ENCODE measurements around the gene BOLA2. TPM values are rescaled to one million over a fixed set of nuclear protein-coding genes. Genes with fewer than 3 reads are reported as not detected.

The BOLA2 gene
- 22.9 and 31.6 TPM in 2 replicates for total RNA-seq

GRCh38 chr16:29454269-29454668 lies at the start of gene BOLA2, which contains the start of gene SLX1B:
TSS of gene BOLA2 (minus strand) at chr16:29454351. CDS start at chr16:29454253, 98 bp downstream.
TSS of gene SLX1B (plus strand) at chr16:29454533.

GRCh38 chr16:29459706-29460646 lies 5.8 kb upstream of the BOLA2 start, which contains the start of gene SULT1A4:
TSS of gene SULT1A4 (plus strand) at chr16:29459913. CDS start at chr16:29461386, 1,473 bp downstream.

Small RNAs within 50 kb of the gene (small RNA-seq; reads per million reads assigned to genes)
- gene AC133555.2 = not detected

Other genes starting within 250 kb of the BOLA2 start
- under 0.01 and 3.7 TPM in 2 replicates for gene NPIPB11, start 47.6 kb downstream of the BOLA2 start, total RNA-seq
- gene SLX1B, start 182 bp upstream of the BOLA2 start, total RNA-seq = 20.1 and 20.9 TPM in 2 replicates
- 2.0 and 4.0 TPM in 2 replicates for gene SULT1A4, start 5.6 kb upstream of the BOLA2 start, total RNA-seq
- gene NPIPB12, start 52.1 kb upstream of the BOLA2 start, total RNA-seq = 13.2 and 20.5 TPM in 2 replicates
- gene SPN, start 208.9 kb upstream of the BOLA2 start, total RNA-seq = not detected in 2 replicates
- 18.7 and 23.7 TPM in 2 replicates for gene QPRT, start 224.8 kb upstream of the BOLA2 start, total RNA-seq

All from subcutaneous preadipocyte (primary cell).